RCC 7860 (cell line): Measurements from ENCODE around the gene HYAL4.
"Not testable (repeated sequence)": the region's sequence is repeated elsewhere in the genome, so short reads cannot be mapped to it uniquely, and the experiment has no call there.

Source experiments
- DNase-seq: peaks from one replicate; pipeline ENCODE4 v3.0.0-alpha.2; 2015; ENCODE audit warnings: low spot score
- FAIRE-seq: peaks from 2 replicates; lab custom pipeline; 2012; peaks lifted over from hg19 to GRCh38; lab: Jason Lieb, UNC

HYAL4 gene

GRCh38 chr7:123894753-123895152 lies 49.8 kb downstream of the HYAL4 start:
- not testable (repeated sequence) for FAIRE-seq

DNA sequence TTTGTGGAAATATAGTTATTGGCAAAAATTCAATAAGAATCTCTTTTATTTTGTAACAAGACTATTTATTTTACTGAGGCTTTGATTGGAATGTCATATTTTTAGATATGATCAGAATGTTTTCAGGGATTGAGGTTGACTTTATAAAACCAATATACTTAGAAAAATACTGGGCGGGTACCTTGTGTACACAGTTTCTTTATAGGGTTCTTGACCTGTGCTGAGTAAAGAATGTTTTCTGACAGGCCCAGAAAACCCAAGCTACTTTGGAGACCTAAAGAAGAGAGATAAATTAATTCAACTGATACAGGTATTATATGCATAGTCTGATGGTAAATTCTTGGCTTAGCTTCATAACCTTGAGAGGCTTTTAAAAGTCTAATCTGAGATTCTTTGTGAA lies 56.1 kb downstream of the HYAL4 start:
- no peak for DNase-seq
- FAIRE-seq: no peak

More at GRCh38 chr7:123894753-123895152, 49.8 kb downstream of the HYAL4 start:
- not testable (repeated sequence) for DNase-seq

GRCh38 chr7:123905714-123906113 lies 60.7 kb downstream of the HYAL4 start:
- DNase-seq (no peak), FAIRE-seq (no peak)

DNA sequence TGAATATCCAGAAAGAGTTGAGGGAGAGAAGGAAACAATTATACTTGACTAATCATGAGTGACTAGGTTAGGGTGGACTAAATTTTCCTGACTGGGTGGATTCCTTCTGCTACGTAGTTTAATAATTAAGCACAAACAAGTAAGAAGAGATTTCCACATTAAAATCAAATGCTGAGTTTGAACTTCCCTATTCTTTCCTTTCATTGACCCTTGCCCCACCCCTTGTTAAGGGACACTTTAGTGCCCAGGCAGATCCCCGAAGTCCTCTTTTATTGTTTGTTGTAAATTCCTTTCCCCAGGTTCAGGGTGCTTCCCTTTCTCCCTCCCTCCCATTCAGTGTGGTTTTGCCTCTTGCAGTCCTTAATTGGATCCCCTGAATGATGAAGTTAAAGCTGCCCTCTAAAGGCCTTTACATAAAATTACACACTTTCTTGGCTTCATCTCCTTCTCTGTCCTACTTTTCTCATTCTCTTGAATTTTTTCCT lies 71.3 kb downstream of the HYAL4 start:
- DNase-seq (peak; percentile 22), FAIRE-seq (peak; percentile 7)

GRCh38 chr7:123917878-123918277 lies 72.9 kb downstream of the HYAL4 start:
- DNase-seq (no peak), FAIRE-seq (no peak)

- no peak for DNase-seq
- FAIRE-seq: no peak
Measured at GRCh38 chr7:123918309-123918708, 73.3 kb downstream of the HYAL4 start.

DNA sequence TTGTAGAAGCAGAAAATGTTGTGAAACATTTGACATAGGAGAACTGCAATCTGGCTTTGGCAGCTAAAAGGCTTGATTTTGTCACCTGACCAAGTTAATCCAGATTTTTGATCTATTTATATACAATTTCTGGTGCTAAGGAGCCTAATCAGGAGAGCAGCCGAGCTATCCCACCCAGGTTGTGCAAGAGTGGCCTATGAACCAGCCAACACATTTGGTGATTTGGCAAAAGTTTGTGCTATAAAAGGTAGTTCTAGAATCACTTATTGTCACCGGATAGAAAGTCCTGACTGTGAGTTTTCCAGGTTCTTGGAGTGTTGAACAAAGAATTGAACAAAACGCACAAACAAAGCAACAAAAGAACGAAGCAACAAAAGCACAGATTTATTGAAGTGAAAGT lies 78.6 kb downstream of the HYAL4 start:
- DNase-seq (no peak), FAIRE-seq (no peak)

GRCh38 chr7:123924941-123925340 lies 80.0 kb downstream of the HYAL4 start, which contains the start of gene SPAM1:
Gene SPAM1, plus strand, starts transcription at chr7:123925241. Its CDS starts 28,330 bp downstream, at chr7:123953571.
- DNase-seq (no peak), FAIRE-seq (no peak)
